ENCODE results near the gene PDE2A.

GRCh38 chr11:72647882-72648281, 26.3 kb downstream of the PDE2A start:
- TF ChIP-seq POLR2A (IDR thresholded peaks at IDR 0.05) (no peak), CTCF (IDR thresholded peaks at IDR 0.05) (no peak)

Measured in uterus (tissue), 2 donors.